GM23338 (cell line): Measurements from ENCODE around the gene KCNC4. TPM values are rescaled to one million over a fixed set of nuclear protein-coding genes. Genes with fewer than 3 reads are reported as not detected.

Experiments used
- ATAC-seq: fragments of 200-7000 bp; cut with Tn5 transposase; 3 replicates; pipeline ENCODE4 v1.9.1; 2020
- DNase-seq: peaks from one replicate; pipeline ENCODE4 v3.0.0-alpha.2; 2015; ENCODE audit warnings: low spot score
- H2AFZ ChIP-seq: fragments of 200-600 bp; sonication (generic); 2 replicates; pipeline ENCODE4 v1.8.0; 2016; ENCODE audit warnings: antibody characterized with exemption, mild to moderate bottlenecking, moderate library complexity
- H3F3A ChIP-seq: fragments of 200-600 bp; sonication (generic); replicated peaks from 2 replicates; pipeline ENCODE4 v1.8.0; 2017; ENCODE audit warnings: antibody characterized with exemption, mixed run types, low read depth
- H3K27ac ChIP-seq: fragments of 200-600 bp; sonication (generic); 2 replicates; pipeline ENCODE4 v1.6.1; 2016; ENCODE audit warnings: low read depth
- H3K27me3 ChIP-seq: fragments of 200-600 bp; sonication (generic); 2 replicates; pipeline ENCODE4 v1.8.0; 2016; ENCODE audit warnings: mild to moderate bottlenecking, mixed run types, moderate library complexity; ENCODE audit not compliant: insufficient read depth
- H3K36me3 ChIP-seq: fragments of 200-600 bp; sonication (generic); 2 replicates; pipeline ENCODE4 v1.8.0; 2016; ENCODE audit warnings: mild to moderate bottlenecking; ENCODE audit not compliant: insufficient read depth
- H3K4me1 ChIP-seq: fragments of 200-600 bp; sonication (generic); 2 replicates; pipeline ENCODE4 v1.8.0; 2016; ENCODE audit warnings: mild to moderate bottlenecking, moderate library complexity; ENCODE audit not compliant: insufficient read depth
- H3K4me2 ChIP-seq: fragments of 200-600 bp; sonication (generic); 2 replicates; pipeline ENCODE4 v1.7.1; 2017; ENCODE audit warnings: mixed run types
- H3K4me3 ChIP-seq: fragments of 200-600 bp; sonication (generic); 2 replicates; pipeline ENCODE4 v1.6.1; 2016; ENCODE audit warnings: mixed run types
- H3K79me2 ChIP-seq: fragments of 200-600 bp; sonication (generic); replicated peaks from 2 replicates; pipeline ENCODE4 v1.8.0; 2017; ENCODE audit warnings: mild to moderate bottlenecking; ENCODE audit not compliant: insufficient read depth
- H3K9me2 ChIP-seq: fragments of 200-600 bp; sonication (generic); 2 replicates; pipeline ENCODE4 v1.8.0; 2017; ENCODE audit not compliant: insufficient read depth
- H4K20me1 ChIP-seq: fragments of 200-600 bp; sonication (generic); replicated peaks from 2 replicates; pipeline ENCODE4 v1.8.0; 2017; ENCODE audit warnings: mild to moderate bottlenecking; ENCODE audit not compliant: insufficient read depth
- H3K27ac Mint-ChIP-seq: 2 replicates; pipeline ENCODE4 v1.8.0; 2020; ENCODE audit warnings: inconsistent platforms, mild to moderate bottlenecking, moderate library complexity, mixed read lengths
- H3K27me3 Mint-ChIP-seq: 3 replicates; pipeline ENCODE4 v1.8.0; 2022; ENCODE audit warnings: low read depth, mild to moderate bottlenecking, moderate library complexity, mixed read lengths, inconsistent platforms; ENCODE audit not compliant: insufficient read depth, poor library complexity
- H3K36me3 Mint-ChIP-seq: 3 replicates; pipeline ENCODE4 v1.8.0; 2021; ENCODE audit warnings: low read depth, mild to moderate bottlenecking, inconsistent platforms, moderate library complexity, mixed read lengths
- H3K4me1 Mint-ChIP-seq: 3 replicates; pipeline ENCODE4 v1.8.0; 2020; ENCODE audit warnings: mild to moderate bottlenecking, inconsistent platforms, mixed read lengths
- H3K4me3 Mint-ChIP-seq: 3 replicates; pipeline ENCODE4 v1.8.0; 2021; ENCODE audit warnings: moderate library complexity, mild to moderate bottlenecking, inconsistent platforms, mixed read lengths
- H3K9me3 Mint-ChIP-seq: 3 replicates; pipeline ENCODE4 v1.8.0; 2020; ENCODE audit warnings: moderate library complexity, mild to moderate bottlenecking, inconsistent platforms, mixed read lengths
- CREB1 ChIP-seq: fragments of 250-450 bp; sonication (Bioruptor Pico); IDR thresholded peaks from 2 replicates; pipeline ENCODE4 v1.5.0; 2020; ENCODE audit warnings: low read depth, mild to moderate bottlenecking, moderate library complexity
- CTCF ChIP-seq, 2 experiments: fragments of 200-600 bp in 1 of 2; sonication (generic) in 1 of 2; conservative IDR thresholded peaks; 2 replicates each; pipeline versions ENCODE4 v1.5.1 to v1.6.1; 2016 to 2017; ENCODE audit warnings: antibody characterized with exemption in 2 of 2, low read depth in 2 of 2, mild to moderate bottlenecking in 2 of 2, moderate library complexity in 1 of 2
- ETS1 ChIP-seq: IDR thresholded peaks from 2 replicates; pipeline ENCODE4 v1.6.1; 2016; ENCODE audit warnings: antibody characterized with exemption
- EZH2phosphoT487 ChIP-seq: fragments of 200-600 bp; sonication (generic); IDR thresholded peaks from one replicate; pipeline ENCODE4 v1.8.1; 2018; ENCODE audit warnings: antibody characterized with exemption; ENCODE audit not compliant: unreplicated experiment
- JUNB ChIP-seq: IDR thresholded peaks from one replicate; pipeline ENCODE4 v1.6.1; 2016; ENCODE audit warnings: antibody characterized with exemption; ENCODE audit not compliant: unreplicated experiment
- NANOG ChIP-seq: IDR thresholded peaks from 2 replicates; pipeline ENCODE4 v1.6.1; 2016; ENCODE audit warnings: antibody characterized with exemption, borderline replicate concordance
- REST ChIP-seq: IDR thresholded peaks from one replicate; pipeline ENCODE4 v1.6.1; 2018; ENCODE audit warnings: antibody characterized with exemption; ENCODE audit not compliant: unreplicated experiment
- STAT1 ChIP-seq: IDR thresholded peaks from one replicate; pipeline ENCODE4 v1.6.1; 2016; ENCODE audit warnings: antibody characterized with exemption; ENCODE audit not compliant: unreplicated experiment
- ZNF331 ChIP-seq: fragments of 250-450 bp; sonication (Bioruptor Pico); IDR thresholded peaks from 2 replicates; pipeline ENCODE4 v1.5.0; 2020; ENCODE audit warnings: low read depth, mild to moderate bottlenecking, moderate library complexity
- ZNF462 ChIP-seq: fragments of 250-450 bp; sonication (Bioruptor Pico); IDR thresholded peaks from 2 replicates; pipeline ENCODE4 v1.5.0; 2020; ENCODE audit warnings: mild to moderate bottlenecking, moderate library complexity
- polyA plus RNA-seq: library from polyadenylated mRNA; unstranded; fragments of >200 nt; fragmentation: Nextera tagmentation; extraction: Ambion mirVana; gene quantifications from 2 replicates; pipeline ENCODE4 v1.2.1, GENCODE V29; 2016
- total RNA-seq: library from RNA; depleted of rRNA; stranded (reverse); fragments of >200 nt; shearing (Covaris generic); gene quantifications from 2 replicates; pipeline ENCODE4 v1.2.3, GENCODE V29; 2014

The KCNC4 gene
- total and polyA plus RNA-seq, 2 experiments from 2014 or later = 3.5 to 10.7 TPM

- Mint-ChIP-seq H3K27me3 (peaks cover 7% of the 10 kb centered on the region), H3K27ac (no peak overlapping the region), H3K36me3 (no peaks in the 10 kb centered on the region), H3K4me3 (no peak overlapping the region), H3K4me1 (peaks cover 9% of the 10 kb centered on the region), H3K9me3 (no peaks in the 10 kb centered on the region)
- H3K9me2 ChIP-seq = no peaks in the 10 kb centered on the region
- H4K20me1 ChIP-seq = no peaks in the 10 kb centered on the region
- DNase-seq = no peak
- H3K27me3 ChIP-seq = no peaks in the 10 kb centered on the region
- no peak overlapping the region for H3K4me3 ChIP-seq
- no peaks in the 10 kb centered on the region for H3K36me3 ChIP-seq
- no peaks in the 10 kb centered on the region for H3K79me2 ChIP-seq
- H2AFZ ChIP-seq = no peak overlapping the region
- H3K4me2 ChIP-seq = no peak overlapping the region
- no peak for ATAC-seq
- H3K27ac ChIP-seq = no peak overlapping the region
- TF ChIP-seq JUNB (no peak), ZNF462 (no peak), ZNF331 (CRISPR knock-in tag) (no peak), REST (no peak), EZH2phosphoT487 (no peak), ETS1 (no peak), CTCF (conservative IDR thresholded peaks at IDR 0.05; ENCODE audit: low read depth in 2 of 2) (no peak), CREB1 (CRISPR knock-in tag) (no peak), STAT1 (no peak), NANOG (no peak)
- peaks cover 9% of the 10 kb centered on the region; the same call in 1 of the 2 replicates for H3K4me1 ChIP-seq
- H3F3A ChIP-seq = no peaks in the 10 kb centered on the region
Observed at GRCh38 chr1:110170766-110171733, 39.1 kb upstream of the KCNC4 start.
